Measurements from ENCODE around the gene ATAD2B.

Gene ATAD2B

DNA sequence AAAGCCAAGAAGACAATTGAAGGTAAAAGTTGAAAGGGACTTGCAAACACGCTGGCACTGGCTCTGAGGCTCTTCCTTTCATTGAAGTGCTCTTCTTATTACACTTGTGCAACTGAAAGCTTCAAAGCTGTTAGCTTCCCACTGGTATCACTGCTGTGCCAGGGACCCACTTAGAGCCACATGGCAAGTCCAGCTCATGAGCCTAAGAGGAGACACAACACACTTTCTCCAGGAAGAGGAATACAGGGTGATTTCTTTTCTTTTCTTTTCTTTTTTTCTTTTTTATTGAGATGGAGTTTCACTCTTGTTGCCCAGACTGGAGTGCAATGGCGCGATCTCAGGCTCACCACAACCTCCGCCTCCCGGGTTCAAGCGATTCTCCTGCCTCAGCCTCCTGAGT, 218.2 kb downstream of the ATAD2B start:
- Histone ChIP-seq H3K4me3 (ENCODE audit: low read length) (no peak overlapping the region), H3K4me1 (ENCODE audit: low read length) (no peaks in the 10 kb centered on the region), H3K4me2 (ENCODE audit: low read length) (no peak overlapping the region), H4K20me1 (ENCODE audit: insufficient read depth, low read length) (no peaks in the 10 kb centered on the region), H3K9ac (ENCODE audit: low read length) (no peak overlapping the region), H3K36me3 (replicated peaks; ENCODE audit: low read depth, low read length) (no peaks in the 10 kb centered on the region), H3K27ac (ENCODE audit: low read length) (no peak overlapping the region), H2AFZ (ENCODE audit: low read depth, low read length) (no peak overlapping the region), H3K79me2 (ENCODE audit: low read length) (no peaks in the 10 kb centered on the region), H3K9me3 (ENCODE audit: insufficient read depth, low read length) (no peaks in the 10 kb centered on the region), H3K27me3 (ENCODE audit: low read depth, low read length) (no peaks in the 10 kb centered on the region)
- TF ChIP-seq CTCF (IDR thresholded peaks at IDR 0.05; ENCODE audit: low read depth, low read length) (no peak), EZH2phosphoT487 (IDR thresholded peaks at IDR 0.05; ENCODE audit: low read depth) (no peak)

GRCh38 chr2:23707096-23707495, 219.8 kb downstream of the ATAD2B start:
- H3K4me2 ChIP-seq (ENCODE audit: low read length), result no peak overlapping the region
- H3K4me3 ChIP-seq (ENCODE audit: low read length), result no peak overlapping the region
- no peak for TF ChIP-seq CTCF (IDR thresholded peaks at IDR 0.05; ENCODE audit: low read depth, low read length)
- no peak for TF ChIP-seq EZH2phosphoT487 (IDR thresholded peaks at IDR 0.05; ENCODE audit: low read depth)
- no peaks in the 10 kb centered on the region for H3K79me2 ChIP-seq (ENCODE audit: low read length)
- no peak overlapping the region for H3K9ac ChIP-seq (ENCODE audit: low read length)
- H3K27ac ChIP-seq (ENCODE audit: low read length), result no peak overlapping the region
- no peaks in the 10 kb centered on the region for H4K20me1 ChIP-seq (ENCODE audit: insufficient read depth, low read length)
- H3K36me3 ChIP-seq (replicated peaks; ENCODE audit: low read depth, low read length), result no peaks in the 10 kb centered on the region
- no peak overlapping the region for H2AFZ ChIP-seq (ENCODE audit: low read depth, low read length)
- H3K9me3 ChIP-seq (ENCODE audit: insufficient read depth, low read length), result no peaks in the 10 kb centered on the region
- no peaks in the 10 kb centered on the region for H3K27me3 ChIP-seq (ENCODE audit: low read depth, low read length)
- H3K4me1 ChIP-seq (ENCODE audit: low read length), result no peaks in the 10 kb centered on the region

GRCh38 chr2:23706613-23707078, 220.3 kb downstream of the ATAD2B start:
- Histone ChIP-seq H2AFZ (ENCODE audit: low read depth, low read length) (no peak overlapping the region), H3K9me3 (ENCODE audit: insufficient read depth, low read length) (no peaks in the 10 kb centered on the region), H3K79me2 (ENCODE audit: low read length) (no peaks in the 10 kb centered on the region), H3K9ac (ENCODE audit: low read length) (no peak overlapping the region), H3K4me1 (ENCODE audit: low read length) (no peaks in the 10 kb centered on the region), H3K27me3 (ENCODE audit: low read depth, low read length) (no peaks in the 10 kb centered on the region), H3K27ac (ENCODE audit: low read length) (no peak overlapping the region), H3K36me3 (replicated peaks; ENCODE audit: low read depth, low read length) (no peaks in the 10 kb centered on the region), H3K4me3 (ENCODE audit: low read length) (no peak overlapping the region), H4K20me1 (ENCODE audit: insufficient read depth, low read length) (no peaks in the 10 kb centered on the region), H3K4me2 (ENCODE audit: low read length) (no peak overlapping the region)
- no peak for TF ChIP-seq CTCF (IDR thresholded peaks at IDR 0.05; ENCODE audit: low read depth, low read length)
- no peak for TF ChIP-seq EZH2phosphoT487 (IDR thresholded peaks at IDR 0.05; ENCODE audit: low read depth)

DNA sequence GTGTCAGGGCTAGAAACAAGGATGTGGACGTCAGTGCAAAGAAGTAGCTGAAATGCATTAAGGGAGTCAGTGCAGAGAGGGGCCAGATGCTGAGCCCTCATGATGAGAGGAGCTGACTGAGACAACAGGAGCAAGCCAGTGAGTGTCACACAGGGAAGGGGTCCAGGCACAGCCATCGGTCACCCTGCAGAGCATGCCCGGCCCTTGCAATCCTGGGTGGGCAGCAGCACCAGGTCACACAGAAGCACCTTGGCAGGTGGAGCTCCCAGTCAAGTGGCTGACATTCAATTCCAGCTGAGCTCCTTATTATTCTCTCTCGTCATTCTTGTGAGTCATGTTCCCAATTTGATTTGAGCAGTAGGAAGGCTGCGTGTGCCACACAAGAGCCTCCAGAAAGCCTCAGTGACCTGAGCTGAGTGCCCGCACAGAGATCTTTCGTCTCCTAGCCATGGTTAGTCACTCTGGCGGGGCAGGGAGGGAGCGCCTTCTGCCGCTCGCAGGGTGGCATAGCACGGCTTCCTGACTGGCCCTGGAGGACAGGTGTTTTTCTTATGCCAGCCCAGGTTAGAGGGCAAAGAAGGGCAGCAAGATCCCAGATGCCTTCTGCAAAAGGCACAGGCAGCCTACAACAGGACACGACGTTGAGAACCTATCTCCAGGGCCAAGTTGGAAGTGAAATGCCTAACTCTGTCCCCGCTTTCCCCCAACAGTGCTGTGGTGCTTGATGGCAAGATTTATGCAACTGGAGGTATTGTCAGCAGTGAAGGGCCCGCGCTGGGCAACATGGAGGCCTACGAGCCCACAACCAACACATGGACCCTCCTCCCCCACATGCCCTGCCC, 220.9 kb downstream of the ATAD2B start:
- Histone ChIP-seq H3K4me1 (ENCODE audit: low read length) (no peaks in the 10 kb centered on the region), H3K9ac (ENCODE audit: low read length) (no peak overlapping the region), H2AFZ (ENCODE audit: low read depth, low read length) (no peak overlapping the region), H3K9me3 (ENCODE audit: insufficient read depth, low read length) (no peaks in the 10 kb centered on the region), H3K27me3 (ENCODE audit: low read depth, low read length) (no peaks in the 10 kb centered on the region), H3K4me3 (ENCODE audit: low read length) (no peak overlapping the region), H3K79me2 (ENCODE audit: low read length) (no peaks in the 10 kb centered on the region), H3K4me2 (ENCODE audit: low read length) (no peak overlapping the region), H3K36me3 (replicated peaks; ENCODE audit: low read depth, low read length) (no peaks in the 10 kb centered on the region), H4K20me1 (ENCODE audit: insufficient read depth, low read length) (no peaks in the 10 kb centered on the region), H3K27ac (ENCODE audit: low read length) (no peak overlapping the region)
- no peak for TF ChIP-seq CTCF (IDR thresholded peaks at IDR 0.05; ENCODE audit: low read depth, low read length)
- no peak for TF ChIP-seq EZH2phosphoT487 (IDR thresholded peaks at IDR 0.05; ENCODE audit: low read depth)
